Mesendoderm (in vitro differentiated cells): ENCODE measurements around the gene RENBP.

Experiments used
- DNase-seq: peaks from one replicate; pipeline ENCODE4 v3.0.0; 2013
- H2AK5ac ChIP-seq: 2 replicates; pipeline ENCODE4 v1.6.1; 2013; ENCODE audit warnings: low read length, inconsistent platforms
- H2BK120ac ChIP-seq: 2 replicates; pipeline ENCODE4 v1.6.1; 2013; ENCODE audit warnings: low read depth, mild to moderate bottlenecking, low read length, moderate library complexity, mixed read lengths
- H2BK15ac ChIP-seq: replicated peaks from 2 replicates; pipeline ENCODE4 v1.6.1; 2013; ENCODE audit warnings: low read depth, mild to moderate bottlenecking, moderate library complexity
- H2BK5ac ChIP-seq: 2 replicates; pipeline ENCODE4 v1.6.1; 2013; ENCODE audit warnings: low read length, inconsistent platforms
- H3K18ac ChIP-seq: 2 replicates; pipeline ENCODE4 v1.6.1; 2013; ENCODE audit warnings: mild to moderate bottlenecking, low read length, mixed read lengths
- H3K23ac ChIP-seq: one replicate; pipeline ENCODE4 v1.6.1; 2013; ENCODE audit warnings: low read length
- H3K27ac ChIP-seq: 2 replicates; pipeline ENCODE4 v1.5.1; 2013; ENCODE audit warnings: low read depth, mild to moderate bottlenecking, inconsistent platforms, low read length, moderate library complexity
- H3K27me3 ChIP-seq: 2 replicates; pipeline ENCODE4 v1.6.1; 2013; ENCODE audit warnings: low read length, control low read depth, mild to moderate bottlenecking, inconsistent platforms; ENCODE audit not compliant: insufficient read depth, poor library complexity
- H3K36me3 ChIP-seq: 2 replicates; pipeline ENCODE4 v1.6.1; 2013; ENCODE audit warnings: low read length, inconsistent platforms; ENCODE audit not compliant: control insufficient read depth, insufficient read depth
- H3K4ac ChIP-seq: one replicate; pipeline ENCODE4 v1.6.1; 2013; ENCODE audit warnings: low read depth, mild to moderate bottlenecking, low read length, moderate library complexity
- H3K4me1 ChIP-seq: 2 replicates; pipeline ENCODE4 v1.6.1; 2013; ENCODE audit warnings: low read depth, low read length, inconsistent platforms; ENCODE audit not compliant: control insufficient read depth
- H3K4me2 ChIP-seq: 2 replicates; pipeline ENCODE4 v1.6.1; 2013; ENCODE audit warnings: low read length
- H3K4me3 ChIP-seq: 2 replicates; pipeline ENCODE4 v1.5.1; 2013; ENCODE audit warnings: mild to moderate bottlenecking, low read length
- H3K56ac ChIP-seq: one replicate; pipeline ENCODE4 v1.6.1; 2013; ENCODE audit warnings: low read length
- H3K79me1 ChIP-seq: 2 replicates; pipeline ENCODE4 v1.6.1; 2013; ENCODE audit warnings: low read length, inconsistent platforms
- H3K79me2 ChIP-seq: 2 replicates; pipeline ENCODE4 v1.6.1; 2013; ENCODE audit warnings: mild to moderate bottlenecking, low read length; ENCODE audit not compliant: control insufficient read depth, insufficient read depth
- H3K9ac ChIP-seq: 2 replicates; pipeline ENCODE4 v1.6.1; 2013; ENCODE audit warnings: low read length, inconsistent platforms
- H4K5ac ChIP-seq: one replicate; pipeline ENCODE4 v1.6.1; 2013; ENCODE audit warnings: low read length
- H4K8ac ChIP-seq: one replicate; pipeline ENCODE4 v1.6.1; 2013; ENCODE audit warnings: low read depth, mild to moderate bottlenecking, control low read depth, low read length, moderate library complexity
- WGBS: extraction: QIAGEN DNeasy Blood & Tissue Kit; methylation state at CpG from one replicate; pipeline ENCODE4 v1.1.7; 2013; ENCODE audit warnings: low lambda C conversion rate, missing lambda C conversion rate; ENCODE audit not compliant: insufficient coverage; ENCODE audit errors: extremely low coverage; 5-methylcytosine and 5-hydroxymethylcytosine counted together

Gene RENBP

GRCh38 chrX:153945956-153946943 lies 1.8 kb upstream of the RENBP start:
- Histone ChIP-seq H3K79me2 (no peaks in the 10 kb centered on the region), H3K36me3 (no peaks in the 10 kb centered on the region), H3K4me3 (no peak overlapping the region), H3K56ac (no peak overlapping the region), H3K9ac (no peak overlapping the region), H3K27ac (no peak overlapping the region), H3K4ac (no peak overlapping the region), H3K4me2 (no peak overlapping the region), H3K23ac (no peak overlapping the region), H3K27me3 (no peaks in the 10 kb centered on the region), H3K79me1 (no peaks in the 10 kb centered on the region), H3K4me1 (no peaks in the 10 kb centered on the region), H2BK120ac (no peak overlapping the region), H2AK5ac (no peak overlapping the region), H4K8ac (no peak overlapping the region), H4K5ac (no peak overlapping the region), H3K18ac (no peak overlapping the region), H2BK5ac (no peak overlapping the region), H2BK15ac (no peak overlapping the region)
- WGBS, result no CpG with 5 or more reads among the region's 24 CpGs
- no peak for DNase-seq

- Histone ChIP-seq H3K27ac (no peak overlapping the region), H3K18ac (no peak overlapping the region), H2BK120ac (no peak overlapping the region), H3K4ac (no peak overlapping the region), H4K8ac (no peak overlapping the region), H3K79me2 (no peaks in the 10 kb centered on the region), H3K23ac (no peak overlapping the region), H3K9ac (no peak overlapping the region), H3K4me2 (no peak overlapping the region), H2AK5ac (no peak overlapping the region), H3K36me3 (no peaks in the 10 kb centered on the region), H3K56ac (no peak overlapping the region), H3K4me1 (no peaks in the 10 kb centered on the region), H3K79me1 (no peaks in the 10 kb centered on the region), H4K5ac (no peak overlapping the region), H3K27me3 (no peaks in the 10 kb centered on the region), H2BK15ac (no peak overlapping the region), H2BK5ac (no peak overlapping the region), H3K4me3 (no peak overlapping the region)
- no CpG with 5 or more reads among the region's 6 CpGs for WGBS
- DNase-seq, result no peak
Measured at GRCh38 chrX:153944800-153945150, 332 bp upstream of the RENBP start.

- no peak overlapping the region for H2AK5ac ChIP-seq
- H3K79me2 ChIP-seq, result no peaks in the 10 kb centered on the region
- no peaks in the 10 kb centered on the region for H3K79me1 ChIP-seq
- no peaks in the 10 kb centered on the region for H3K4me1 ChIP-seq
- H3K4me3 ChIP-seq, result no peak overlapping the region
- H2BK15ac ChIP-seq, result no peak overlapping the region
- H3K9ac ChIP-seq, result peak overlapping the region; percentile 51
- DNase-seq, result peak; percentile 59
- H3K4ac ChIP-seq, result peak overlapping the region; percentile 79
- no peak overlapping the region for H4K5ac ChIP-seq
- WGBS, result no CpG with 5 or more reads among the region's 23 CpGs
- H4K8ac ChIP-seq, result no peak overlapping the region
- peak overlapping the region; percentile 27 for H3K27ac ChIP-seq
- no peak overlapping the region for H3K23ac ChIP-seq
- no peak overlapping the region for H3K4me2 ChIP-seq
- peak overlapping the region; percentile 85 for H3K18ac ChIP-seq
- no peaks in the 10 kb centered on the region for H3K36me3 ChIP-seq
- no peak overlapping the region for H2BK5ac ChIP-seq
- no peaks in the 10 kb centered on the region for H3K27me3 ChIP-seq
- no peak overlapping the region for H2BK120ac ChIP-seq
- H3K56ac ChIP-seq, result peak overlapping the region; percentile 83
Measured at GRCh38 chrX:153941336-153942252, 2.8 kb downstream of the RENBP start.

GRCh38 chrX:153939573-153939972 lies 4.9 kb downstream of the RENBP start:
- H3K4me1 ChIP-seq, result no peaks in the 10 kb centered on the region
- no peak overlapping the region for H4K5ac ChIP-seq
- no peak overlapping the region for H2BK120ac ChIP-seq
- H3K79me1 ChIP-seq, result no peaks in the 10 kb centered on the region
- no CpG with 5 or more reads among the region's 7 CpGs for WGBS
- H2BK5ac ChIP-seq, result no peak overlapping the region
- H3K27ac ChIP-seq, result no peak overlapping the region
- no peak overlapping the region for H3K18ac ChIP-seq
- no peak overlapping the region for H4K8ac ChIP-seq
- no peak overlapping the region for H3K4me2 ChIP-seq
- no peaks in the 10 kb centered on the region for H3K36me3 ChIP-seq
- H3K56ac ChIP-seq, result no peak overlapping the region
- no peak overlapping the region for H3K9ac ChIP-seq
- no peaks in the 10 kb centered on the region for H3K79me2 ChIP-seq
- H3K27me3 ChIP-seq, result no peaks in the 10 kb centered on the region
- DNase-seq, result no peak
- no peak overlapping the region for H3K4me3 ChIP-seq
- H3K4ac ChIP-seq, result no peak overlapping the region
- H2BK15ac ChIP-seq, result no peak overlapping the region
- no peak overlapping the region for H3K23ac ChIP-seq
- no peak overlapping the region for H2AK5ac ChIP-seq

GRCh38 chrX:153938226-153938786 lies 6.1 kb downstream of the RENBP start:
- no peak overlapping the region for H2AK5ac ChIP-seq
- no peak overlapping the region for H2BK120ac ChIP-seq
- H3K79me1 ChIP-seq, result no peaks in the 10 kb centered on the region
- H3K56ac ChIP-seq, result no peak overlapping the region
- no peak overlapping the region for H3K4me2 ChIP-seq
- no peak overlapping the region for H3K27ac ChIP-seq
- no peaks in the 10 kb centered on the region for H3K36me3 ChIP-seq
- H3K18ac ChIP-seq, result no peak overlapping the region
- no peak overlapping the region for H4K8ac ChIP-seq
- H2BK15ac ChIP-seq, result no peak overlapping the region
- H3K4me3 ChIP-seq, result no peak overlapping the region
- H2BK5ac ChIP-seq, result no peak overlapping the region
- H4K5ac ChIP-seq, result no peak overlapping the region
- no CpG with 5 or more reads among the region's 10 CpGs for WGBS
- no peak for DNase-seq
- no peaks in the 10 kb centered on the region for H3K27me3 ChIP-seq
- H3K79me2 ChIP-seq, result peaks cover 10% of the 10 kb centered on the region
- H3K9ac ChIP-seq, result no peak overlapping the region
- no peak overlapping the region for H3K23ac ChIP-seq
- H3K4me1 ChIP-seq, result no peaks in the 10 kb centered on the region
- H3K4ac ChIP-seq, result no peak overlapping the region
